Fibroblast of lung (primary cell): ENCODE results near the gene CHST8.

Source experiments
- EZH2 ChIP-seq: IDR thresholded peaks from 2 replicates; pipeline ENCODE4 v1.5.1; 2012; ENCODE audit warnings: low read length, control low read depth, mild to moderate bottlenecking; ENCODE audit errors: missing control alignments
- TF ChIP-seq, protein P1 (sequence below), 2 donors: IDR thresholded peaks in 1 of 2; conservative IDR thresholded peaks in 1 of 2; 1 replicate in 1 of 2; 2 replicates in 1 of 2; pipeline ENCODE4 v1.5.1; 2011 to 2012; ENCODE audit warnings: low read length in 2 of 2, control low read depth in 1 of 2, inconsistent platforms in 1 of 2, low read depth in 1 of 2, mild to moderate bottlenecking in 1 of 2

DNA sequence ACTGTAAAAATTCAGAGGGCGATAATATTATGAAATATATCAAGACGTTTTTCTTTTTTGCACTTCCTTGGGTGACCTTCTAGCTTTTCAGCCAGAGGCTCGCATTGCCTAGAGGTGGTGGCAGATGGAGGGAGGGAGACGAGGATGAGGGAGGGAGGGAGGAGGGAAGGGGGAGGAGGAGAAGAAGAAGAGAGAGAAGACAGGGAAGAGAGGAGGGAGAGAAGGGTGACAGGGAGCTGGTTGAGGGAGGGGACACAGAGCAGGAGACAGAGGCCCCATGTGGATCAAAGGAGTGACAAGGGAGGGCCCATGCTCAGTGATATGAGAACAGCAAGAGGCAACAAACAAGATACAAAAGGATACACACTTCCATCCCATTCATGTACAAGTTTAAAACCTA is 166.9 kb downstream of the CHST8 start:
- TF ChIP-seq, protein P1, sequence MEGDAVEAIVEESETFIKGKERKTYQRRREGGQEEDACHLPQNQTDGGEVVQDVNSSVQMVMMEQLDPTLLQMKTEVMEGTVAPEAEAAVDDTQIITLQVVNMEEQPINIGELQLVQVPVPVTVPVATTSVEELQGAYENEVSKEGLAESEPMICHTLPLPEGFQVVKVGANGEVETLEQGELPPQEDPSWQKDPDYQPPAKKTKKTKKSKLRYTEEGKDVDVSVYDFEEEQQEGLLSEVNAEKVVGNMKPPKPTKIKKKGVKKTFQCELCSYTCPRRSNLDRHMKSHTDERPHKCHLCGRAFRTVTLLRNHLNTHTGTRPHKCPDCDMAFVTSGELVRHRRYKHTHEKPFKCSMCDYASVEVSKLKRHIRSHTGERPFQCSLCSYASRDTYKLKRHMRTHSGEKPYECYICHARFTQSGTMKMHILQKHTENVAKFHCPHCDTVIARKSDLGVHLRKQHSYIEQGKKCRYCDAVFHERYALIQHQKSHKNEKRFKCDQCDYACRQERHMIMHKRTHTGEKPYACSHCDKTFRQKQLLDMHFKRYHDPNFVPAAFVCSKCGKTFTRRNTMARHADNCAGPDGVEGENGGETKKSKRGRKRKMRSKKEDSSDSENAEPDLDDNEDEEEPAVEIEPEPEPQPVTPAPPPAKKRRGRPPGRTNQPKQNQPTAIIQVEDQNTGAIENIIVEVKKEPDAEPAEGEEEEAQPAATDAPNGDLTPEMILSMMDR (conservative IDR thresholded peaks at IDR 0.05 in 1 of 2, IDR thresholded peaks at IDR 0.05 in 1 of 2; ENCODE audit: low read depth in 1 of 2, low read length in 2 of 2): no peak
- no peak for TF ChIP-seq EZH2
